Fibroblast of villous mesenchyme (primary cell): ENCODE measurements around the gene C1orf53. TPM values are rescaled to one million over a fixed set of nuclear protein-coding genes. Genes with fewer than 3 reads are reported as not detected.
"Not testable (repeated sequence)": the region's sequence is repeated elsewhere in the genome, so short reads cannot be mapped to it uniquely, and the experiment has no call there.

Experiments used
- DNase-seq: peaks from one replicate; pipeline ENCODE4 v3.0.0-alpha.2; 2010; ENCODE audit warnings: low read depth
- H3K4me3 ChIP-seq: 2 replicates; pipeline ENCODE4 v1.5.1; 2011; ENCODE audit warnings: low read depth, mild to moderate bottlenecking, low read length
- total RNA-seq: library from RNA; depleted of rRNA; stranded (reverse); fragments of >200 nt; gene quantifications from 2 replicates; pipeline ENCODE4 v1.2.3, GENCODE V29; 2012
- TF ChIP-seq, protein P1 (sequence below): IDR thresholded peaks from 2 replicates; pipeline ENCODE4 v1.5.1; 2012; ENCODE audit warnings: low read depth, mild to moderate bottlenecking, low read length; ENCODE audit not compliant: insufficient read depth

C1orf53 gene
- total RNA-seq, 1 donor, result 5.6 TPM

DNA sequence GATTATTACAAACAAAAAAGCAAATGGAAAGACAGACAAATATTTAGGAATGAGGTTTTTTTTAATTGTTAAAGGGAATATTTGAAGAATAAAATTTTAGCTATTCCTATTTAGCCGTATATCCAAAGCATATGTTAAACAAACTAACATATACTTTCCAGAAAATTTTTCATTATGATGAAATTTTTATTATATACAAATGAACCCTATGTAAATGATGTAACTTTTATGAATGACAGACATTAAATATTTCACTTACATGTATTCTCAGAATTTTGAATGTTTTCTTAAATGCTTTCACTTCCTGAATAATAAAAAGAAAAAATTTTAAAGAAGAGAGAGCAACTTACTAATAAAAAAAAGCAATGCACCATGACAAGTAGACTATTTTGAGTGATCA is 30.6 kb downstream of the C1orf53 start:
- H3K4me3 ChIP-seq, result no peak overlapping the region
- DNase-seq, result no peak
- TF ChIP-seq, protein P1, sequence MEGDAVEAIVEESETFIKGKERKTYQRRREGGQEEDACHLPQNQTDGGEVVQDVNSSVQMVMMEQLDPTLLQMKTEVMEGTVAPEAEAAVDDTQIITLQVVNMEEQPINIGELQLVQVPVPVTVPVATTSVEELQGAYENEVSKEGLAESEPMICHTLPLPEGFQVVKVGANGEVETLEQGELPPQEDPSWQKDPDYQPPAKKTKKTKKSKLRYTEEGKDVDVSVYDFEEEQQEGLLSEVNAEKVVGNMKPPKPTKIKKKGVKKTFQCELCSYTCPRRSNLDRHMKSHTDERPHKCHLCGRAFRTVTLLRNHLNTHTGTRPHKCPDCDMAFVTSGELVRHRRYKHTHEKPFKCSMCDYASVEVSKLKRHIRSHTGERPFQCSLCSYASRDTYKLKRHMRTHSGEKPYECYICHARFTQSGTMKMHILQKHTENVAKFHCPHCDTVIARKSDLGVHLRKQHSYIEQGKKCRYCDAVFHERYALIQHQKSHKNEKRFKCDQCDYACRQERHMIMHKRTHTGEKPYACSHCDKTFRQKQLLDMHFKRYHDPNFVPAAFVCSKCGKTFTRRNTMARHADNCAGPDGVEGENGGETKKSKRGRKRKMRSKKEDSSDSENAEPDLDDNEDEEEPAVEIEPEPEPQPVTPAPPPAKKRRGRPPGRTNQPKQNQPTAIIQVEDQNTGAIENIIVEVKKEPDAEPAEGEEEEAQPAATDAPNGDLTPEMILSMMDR, result no peak

DNA sequence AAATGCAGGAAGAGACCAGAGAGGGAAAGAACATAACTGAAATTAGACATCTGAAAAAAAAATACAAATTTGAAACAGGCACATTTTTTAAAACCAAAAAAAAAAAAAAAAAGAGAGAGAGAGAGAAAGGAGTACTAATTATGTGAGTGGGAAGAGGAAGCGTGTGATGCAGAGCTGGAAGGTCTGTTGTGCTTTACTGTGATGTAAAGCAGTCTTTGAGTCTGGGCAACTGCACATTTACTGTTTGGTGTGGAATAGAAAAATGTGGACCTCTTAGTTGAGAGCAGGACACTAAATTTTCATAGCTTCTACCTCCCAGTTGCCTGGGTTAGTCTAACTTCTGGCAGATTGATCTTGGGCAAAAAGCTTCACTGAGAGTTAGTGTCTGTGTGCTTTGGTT is 31.2 kb downstream of the C1orf53 start:
- H3K4me3 ChIP-seq, result no peak overlapping the region
- TF ChIP-seq, protein P1, result no peak
- no peak for DNase-seq

DNA sequence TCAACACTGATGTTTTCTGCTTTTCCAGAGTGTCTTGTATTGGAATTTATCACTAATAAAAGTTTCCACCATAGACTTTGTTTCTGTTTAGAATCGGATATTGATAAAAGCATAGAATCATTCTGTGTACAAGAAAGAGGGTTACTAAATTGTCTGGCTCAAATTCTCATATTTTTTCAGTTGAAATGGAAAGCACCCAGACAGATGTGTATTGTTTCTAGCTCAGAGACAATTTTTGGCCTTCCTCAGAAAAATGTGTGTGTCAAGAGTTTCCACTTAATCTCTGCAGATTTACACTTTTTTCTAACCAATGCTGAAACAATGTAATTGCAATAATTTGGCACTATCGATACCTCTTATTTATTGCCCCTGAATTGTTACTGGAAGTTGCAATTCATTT is 35.0 kb downstream of the C1orf53 start:
- TF ChIP-seq, protein P1, result no peak
- DNase-seq, result no peak
- no peak overlapping the region for H3K4me3 ChIP-seq

DNA sequence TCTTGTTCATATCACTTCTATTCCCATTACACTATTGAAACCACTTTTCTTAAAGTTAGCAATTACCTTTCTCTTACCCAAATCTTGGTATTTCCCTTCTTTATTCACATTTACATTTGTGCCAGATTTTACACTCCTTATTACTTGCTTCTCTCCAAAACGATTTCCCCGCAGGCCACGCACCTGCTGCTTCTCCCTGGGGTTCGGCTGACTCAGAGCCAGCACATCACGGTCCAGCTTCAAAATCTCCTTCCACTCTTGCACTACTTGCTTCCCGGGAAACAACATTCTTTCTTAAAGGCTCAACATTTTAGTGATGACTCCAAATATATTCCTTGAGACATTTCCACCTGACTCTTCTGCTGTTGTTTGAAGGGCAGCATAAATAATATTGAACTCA is 35.5 kb downstream of the C1orf53 start:
- TF ChIP-seq, protein P1, result no peak
- DNase-seq, result no peak
- H3K4me3 ChIP-seq, result no peak overlapping the region

DNA sequence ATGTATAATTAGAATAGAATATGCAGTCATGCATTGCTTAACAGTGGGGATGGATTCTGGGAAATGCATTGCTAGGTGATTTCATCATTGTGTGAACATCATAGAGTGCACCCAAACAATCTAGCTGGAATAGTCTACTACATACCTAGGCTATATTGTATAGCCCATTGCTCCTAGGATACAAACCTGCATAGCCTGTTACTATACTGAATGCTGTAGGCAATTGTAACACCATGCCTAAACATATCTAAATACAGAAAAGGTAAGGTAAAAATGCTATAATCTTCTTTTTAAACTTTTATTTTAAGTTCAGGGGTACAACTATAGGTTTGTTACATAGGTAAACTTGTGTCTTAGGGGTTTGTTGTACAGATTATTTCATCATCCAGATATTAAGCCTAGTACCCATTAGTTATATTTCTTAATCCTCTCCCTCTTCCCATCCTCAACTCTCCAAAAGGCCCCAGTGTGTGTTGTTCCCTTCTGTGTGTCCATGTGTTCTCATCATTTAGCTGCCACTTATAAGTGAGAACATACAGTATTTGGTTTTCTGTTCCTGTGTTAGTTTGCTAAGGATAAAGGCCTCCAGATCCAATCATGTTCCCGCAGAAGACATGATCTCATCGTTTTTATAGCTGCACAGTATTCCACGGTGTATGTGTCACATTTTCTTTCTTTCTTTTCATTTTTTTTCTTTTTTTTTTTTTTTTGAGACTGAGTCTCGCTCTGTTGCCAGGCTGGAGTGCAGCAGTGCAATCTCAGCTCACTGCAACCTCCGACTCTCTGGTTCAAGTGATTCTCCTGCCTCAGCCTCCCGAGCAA is 36.9 kb downstream of the C1orf53 start:
- DNase-seq, result peak; percentile 27
- not testable (repeated sequence) for H3K4me3 ChIP-seq

DNA sequence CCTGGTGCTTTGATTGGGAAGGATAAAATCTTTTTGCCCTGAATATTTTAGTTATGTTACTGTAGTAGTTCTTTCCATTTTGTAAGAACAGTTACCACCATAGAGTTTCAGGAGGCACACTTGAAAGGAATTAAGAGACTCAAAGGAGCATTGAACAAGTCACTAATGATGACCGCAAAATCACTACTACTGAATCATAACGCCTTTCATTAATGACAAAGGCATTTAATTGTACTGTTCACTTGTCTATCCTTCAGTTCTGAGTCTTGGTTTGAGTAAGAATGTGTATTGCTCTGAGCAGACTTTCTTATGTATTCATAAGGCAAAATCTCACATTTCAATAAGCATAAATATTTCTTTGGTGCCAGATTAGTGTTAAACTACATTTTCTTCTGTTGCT is 39.6 kb downstream of the C1orf53 start:
- H3K4me3 ChIP-seq, result no peak overlapping the region
- TF ChIP-seq, protein P1, result no peak

DNA sequence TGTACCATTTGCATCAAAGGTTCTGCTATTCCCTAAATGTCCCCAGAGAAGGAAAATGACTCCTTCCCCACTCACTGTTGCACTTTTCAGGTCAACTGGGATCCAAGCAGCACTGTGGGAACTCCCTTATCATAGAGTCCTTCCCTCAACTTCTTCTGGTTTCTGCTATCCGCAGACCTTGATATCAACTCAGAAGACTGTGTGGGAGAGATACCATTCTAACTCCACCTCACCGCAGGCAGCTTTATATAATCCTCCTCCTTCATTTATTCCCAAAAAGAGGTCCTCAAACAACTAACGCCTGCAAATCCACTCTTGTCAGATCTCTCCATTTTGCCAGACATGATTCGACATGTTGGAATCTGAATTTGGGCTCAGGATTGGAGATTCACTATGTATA is 42.1 kb downstream of the C1orf53 start:
- no peak for DNase-seq
- TF ChIP-seq, protein P1, result no peak
- no peak overlapping the region for H3K4me3 ChIP-seq

More for the DNA sequence above, 39.6 kb downstream of the C1orf53 start:
- DNase-seq, result no peak
